Naive thymus-derived CD4-positive, alpha-beta T cell (primary cell): Measurements from ENCODE around the gene ADCY4. TPM values are rescaled to one million over a fixed set of nuclear protein-coding genes. Genes with fewer than 3 reads are reported as not detected.

Experiments used
- ATAC-seq: fragments of 150-1000 bp; cut with Tn5 transposase; 2 replicates; pipeline ENCODE4 v1.10.0; 2021; ENCODE audit warnings: mild to moderate bottlenecking, moderate library complexity
- CTCF ChIA-PET: fragments of 350-600 bp; sonication (Branson Sonifier 250); formaldehyde crosslinking; loops from one replicate; lab custom pipeline; 2021; ENCODE audit warnings: antibody characterized with exemption; lab: Charles Lee
- POLR2A ChIA-PET: fragments of 350-600 bp; sonication (Branson Sonifier 250); formaldehyde crosslinking; loops from one replicate; lab custom pipeline; 2021; ENCODE audit warnings: antibody characterized with exemption, inconsistent platforms; lab: Charles Lee
- DNase-seq, 9 donors: peaks; one replicate each; pipeline versions ENCODE4 v3.0.0 to v3.0.0-alpha.2; 2020 to 2022; ENCODE audit warnings: mixed read lengths in 1 of 9
- H3K27ac ChIP-seq: one replicate; pipeline ENCODE4 v1.7.0; 2013; ENCODE audit warnings: mild to moderate bottlenecking, low read depth, low read length, moderate library complexity
- H3K27me3 ChIP-seq, 2 donors: one replicate each; pipeline ENCODE4 v1.7.0; 2013; ENCODE audit warnings: low read length in 2 of 2, mild to moderate bottlenecking in 2 of 2, moderate library complexity in 2 of 2; ENCODE audit not compliant: control insufficient read depth in 2 of 2, insufficient read depth in 2 of 2
- H3K36me3 ChIP-seq, 3 experiments: 1 replicate in 2 of 3; 2 replicates in 1 of 3; pipeline ENCODE4 v1.7.0; 2013; ENCODE audit warnings: low read length in 3 of 3, mild to moderate bottlenecking in 3 of 3, moderate library complexity in 1 of 3; ENCODE audit not compliant: insufficient read depth in 3 of 3, control insufficient read depth in 2 of 3
- H3K4me1 ChIP-seq, 2 donors: one replicate each; pipeline ENCODE4 v1.7.0; 2013; ENCODE audit warnings: low read length in 2 of 2, mild to moderate bottlenecking in 2 of 2, moderate library complexity in 1 of 2; ENCODE audit not compliant: control insufficient read depth in 2 of 2, insufficient read depth in 2 of 2
- H3K4me3 ChIP-seq: 2 replicates; pipeline ENCODE4 v1.7.0; 2013; ENCODE audit warnings: mild to moderate bottlenecking, low read length
- H3K9me3 ChIP-seq, 3 experiments: 1 replicate in 2 of 3; 2 replicates in 1 of 3; pipeline ENCODE4 v1.7.0; 2013; ENCODE audit warnings: low read length in 3 of 3; ENCODE audit not compliant: control insufficient read depth in 2 of 3
- H3K27ac Mint-ChIP-seq, 9 donors: one replicate each; pipeline ENCODE4 v1.8.0; 2020 to 2022; ENCODE audit warnings: mixed read lengths in 9 of 9, mild to moderate bottlenecking in 8 of 9, moderate library complexity in 5 of 9, inconsistent platforms in 2 of 9
- H3K27me3 Mint-ChIP-seq, 5 donors: one replicate each; pipeline ENCODE4 v1.8.0; 2021 to 2022; ENCODE audit warnings: mixed read lengths in 5 of 5, mild to moderate bottlenecking in 1 of 5
- H3K36me3 Mint-ChIP-seq, 5 donors: one replicate each; pipeline ENCODE4 v1.8.0; 2020 to 2022; ENCODE audit warnings: mixed read lengths in 5 of 5, mild to moderate bottlenecking in 3 of 5, inconsistent platforms in 1 of 5
- H3K4me1 Mint-ChIP-seq, 7 donors: one replicate each; pipeline ENCODE4 v1.8.0; 2020 to 2022; ENCODE audit warnings: mixed read lengths in 7 of 7, mild to moderate bottlenecking in 3 of 7, inconsistent platforms in 1 of 7
- H3K4me3 Mint-ChIP-seq, 10 donors: one replicate each; pipeline ENCODE4 v1.8.0; 2020 to 2022; ENCODE audit warnings: mild to moderate bottlenecking in 10 of 10, mixed read lengths in 10 of 10, moderate library complexity in 6 of 10, inconsistent platforms in 2 of 10
- H3K9me3 Mint-ChIP-seq, 11 donors: one replicate each; pipeline ENCODE4 v1.8.0; 2020 to 2022; ENCODE audit warnings: mixed read lengths in 11 of 11, mild to moderate bottlenecking in 4 of 11, inconsistent platforms in 1 of 11, moderate library complexity in 1 of 11
- intact Hi-C, 2 donors: fragments of 100-400 bp; cut with micrococcal nuclease; formaldehyde crosslinking; loops; one replicate each; pipeline ENCODE4 v1.15.1; 2023
- polyA plus RNA-seq, 2 donors: library from polyadenylated mRNA; unstranded; fragments of 300-500 nt; fragmentation: Illumina TruSeq; gene quantifications; one replicate each; pipeline ENCODE4 v1.2.3, GENCODE V29; 2021
- total RNA-seq, 6 experiments: library from RNA in 5 of 6; stranded (reverse) in 5 of 6; gene quantifications; 1 replicate in 5 of 6; 2 replicates in 1 of 6; pipeline ENCODE4 v1.2.3 and lab custom pipeline; 2021 to 2026

The ADCY4 gene
- total and polyA plus RNA-seq, 7 experiments from 2014 or later = 0.25 to 10.2 (median 5.6) TPM; not detected in 1

DNA sequence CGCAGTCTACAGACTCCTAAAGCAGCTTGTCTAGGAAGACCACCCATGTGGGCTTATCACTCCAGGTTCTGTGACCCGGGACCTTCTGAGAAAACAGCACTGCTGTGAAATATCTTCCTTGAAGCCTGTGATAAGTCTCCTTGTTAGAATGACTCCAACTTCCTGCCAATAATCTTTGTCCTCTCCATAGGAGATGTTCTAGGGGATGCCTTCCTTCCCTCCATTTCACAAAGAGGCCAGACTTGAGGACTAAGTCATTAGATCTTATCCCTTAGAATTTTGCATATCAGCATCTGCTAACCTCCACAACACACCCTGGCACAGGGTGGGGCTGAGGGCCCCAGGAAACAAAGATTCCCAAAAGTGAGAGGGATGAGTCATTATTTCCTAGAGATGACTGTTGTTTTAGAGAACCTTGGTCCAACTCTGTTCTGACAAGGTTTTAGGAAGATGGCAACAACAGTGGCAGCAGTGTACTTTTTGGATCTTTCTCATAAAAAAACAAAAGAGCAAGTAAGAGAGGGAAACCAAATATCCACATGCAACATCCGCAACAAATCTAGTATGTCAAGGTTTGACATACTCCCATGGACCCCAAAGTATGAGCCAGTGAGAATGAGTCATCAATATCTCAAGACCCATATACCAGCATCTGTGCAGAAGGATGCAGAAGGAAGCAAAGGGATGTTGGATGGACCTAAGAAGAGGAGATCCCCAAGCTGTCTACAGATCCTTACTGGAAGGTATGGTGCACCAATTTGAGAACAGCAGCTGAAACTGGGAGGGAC lies 17.5 kb downstream of the ADCY4 start:
- Histone ChIP-seq H3K4me3 (no peak overlapping the region), H3K4me1 (peaks cover 30 to 31% of the 10 kb centered on the region in 2 donors), H3K27me3 (no peaks in the 10 kb centered on the region), H3K9me3 (no peaks in the 10 kb centered on the region), H3K27ac (no peak overlapping the region), H3K36me3 (no peaks in the 10 kb centered on the region)
- CTCF ChIA-PET = interaction anchor here (0.6 to 2.2 kb wide), 2 partner anchors 9 to 11 kb away, joined by 3 to 12 read pairs; partner anchors contain the start of gene CIDEB
- Mint-ChIP-seq H3K27me3 (peaks cover 0 to 11% (median 0%) of the 10 kb centered on the region in 5 donors), H3K4me1 (peaks cover 36 to 48% (median 41%) of the 10 kb centered on the region in 7 donors), H3K27ac (peak overlapping the region in 4 of 9 donors; percentile 25 to 59 (median 40)), H3K9me3 (no peaks in the 10 kb centered on the region), H3K36me3 (peaks cover 0 to 25% (median 0%) of the 10 kb centered on the region in 5 donors), H3K4me3 (peak overlapping the region in 1 of 10 donors; percentile 6)
- DNase-seq (no peak), ATAC-seq (no peak)
- POLR2A ChIA-PET = interaction anchor here (0.7 to 1.7 kb wide), 3 partner anchors 16 to 120 kb away, joined by 3 to 4 read pairs (median 4); partner anchors contain the start of genes DHRS1 and NOP9
- intact Hi-C loops = no loop called here

DNA sequence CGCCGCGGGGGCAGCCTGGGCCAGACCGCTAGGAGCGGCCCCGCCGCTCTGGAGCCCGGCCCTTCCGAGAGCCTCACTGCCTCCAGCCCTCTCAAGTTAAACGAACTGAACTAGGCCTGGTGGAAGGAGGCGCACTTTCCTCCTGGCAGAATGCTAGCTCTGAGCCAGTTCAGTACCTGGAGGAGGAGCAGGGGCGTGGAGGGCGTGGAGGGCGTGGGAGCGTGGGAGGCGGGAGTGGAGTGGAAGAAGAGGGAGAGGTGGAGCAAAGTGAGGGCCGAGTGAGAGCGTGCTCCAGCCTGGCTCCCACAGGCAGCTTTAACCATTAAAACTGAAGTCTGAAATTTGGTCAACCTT lies 18.3 kb downstream of the ADCY4 start:
- peaks cover 0 to 11% (median 0%) of the 10 kb centered on the region in 5 donors for H3K27me3 Mint-ChIP-seq
- no peaks in the 10 kb centered on the region for H3K36me3 ChIP-seq
- no peak overlapping the region for H3K27ac Mint-ChIP-seq
- H3K4me1 Mint-ChIP-seq = peaks cover 43 to 56% (median 48%) of the 10 kb centered on the region in 7 donors
- no peaks in the 10 kb centered on the region for H3K9me3 ChIP-seq
- H3K4me3 ChIP-seq = no peak overlapping the region
- H3K9me3 Mint-ChIP-seq = no peaks in the 10 kb centered on the region
- H3K27me3 ChIP-seq = no peaks in the 10 kb centered on the region
- H3K27ac ChIP-seq = no peak overlapping the region
- H3K4me1 ChIP-seq = peaks cover 38% of the 10 kb centered on the region in 2 donors
- CTCF ChIA-PET = no interaction called here
- ATAC-seq (no peak), DNase-seq (no peak)
- intact Hi-C loops = no loop called here
- peaks cover 0 to 28% (median 0%) of the 10 kb centered on the region in 5 donors for H3K36me3 Mint-ChIP-seq
- POLR2A ChIA-PET = interaction anchor here (0.7 to 1.1 kb wide), 2 partner anchors 10 to 119 kb away, joined by 3 read pairs; no protein-coding TSS in a partner anchor
- H3K4me3 Mint-ChIP-seq = no peak overlapping the region

- ChIA-PET CTCF (no interaction called here), POLR2A (interaction anchor here (0.7 to 1.1 kb wide), 2 partner anchors 11 to 120 kb away, joined by 3 read pairs; no protein-coding TSS in a partner anchor)
- peaks cover 0 to 28% (median 0%) of the 10 kb centered on the region in 5 donors for H3K36me3 Mint-ChIP-seq
- Histone ChIP-seq H3K27ac (no peak overlapping the region), H3K36me3 (no peaks in the 10 kb centered on the region), H3K9me3 (no peaks in the 10 kb centered on the region), H3K4me3 (no peak overlapping the region), H3K4me1 (peaks cover 38 to 40% of the 10 kb centered on the region in 2 donors), H3K27me3 (no peaks in the 10 kb centered on the region)
- no peaks in the 10 kb centered on the region for H3K9me3 Mint-ChIP-seq
- peaks cover 0 to 11% (median 0%) of the 10 kb centered on the region in 5 donors for H3K27me3 Mint-ChIP-seq
- intact Hi-C loops = no loop called here
- no peak for ATAC-seq
- DNase-seq = no peak
- H3K4me1 Mint-ChIP-seq = peaks cover 45 to 56% (median 49%) of the 10 kb centered on the region in 7 donors
- peak overlapping the region in 3 of 9 donors; percentile 10 to 56 (median 41) for H3K27ac Mint-ChIP-seq
- peak overlapping the region in 4 of 10 donors; percentile 39 to 85 (median 66) for H3K4me3 Mint-ChIP-seq
Observed at GRCh38 chr14:24315807-24316596, 18.9 kb downstream of the ADCY4 start.

GRCh38 chr14:24315243-24315806 lies 19.5 kb downstream of the ADCY4 start:
- no peaks in the 10 kb centered on the region for H3K9me3 ChIP-seq
- H3K4me1 ChIP-seq = peaks cover 39 to 42% of the 10 kb centered on the region in 2 donors
- no peaks in the 10 kb centered on the region for H3K27me3 ChIP-seq
- intact Hi-C loops = no loop called here
- ATAC-seq (no peak), DNase-seq (no peak)
- Mint-ChIP-seq H3K27me3 (peaks cover 0 to 11% (median 0%) of the 10 kb centered on the region in 5 donors), H3K4me3 (peak overlapping the region in 9 of 10 donors; percentile 10 to 85 (median 54)), H3K36me3 (peaks cover 0 to 28% (median 0%) of the 10 kb centered on the region in 5 donors), H3K27ac (peak overlapping the region in 3 of 9 donors; percentile 10 to 72 (median 56)), H3K9me3 (no peaks in the 10 kb centered on the region), H3K4me1 (peaks cover 47 to 58% (median 52%) of the 10 kb centered on the region in 7 donors)
- ChIA-PET CTCF (no interaction called here), POLR2A (interaction anchor here (1.0 to 1.1 kb wide), 2 partner anchors 13 to 120 kb away, joined by 3 read pairs; no protein-coding TSS in a partner anchor)
- H3K4me3 ChIP-seq = no peak overlapping the region
- H3K36me3 ChIP-seq = no peaks in the 10 kb centered on the region
- no peak overlapping the region for H3K27ac ChIP-seq

DNA sequence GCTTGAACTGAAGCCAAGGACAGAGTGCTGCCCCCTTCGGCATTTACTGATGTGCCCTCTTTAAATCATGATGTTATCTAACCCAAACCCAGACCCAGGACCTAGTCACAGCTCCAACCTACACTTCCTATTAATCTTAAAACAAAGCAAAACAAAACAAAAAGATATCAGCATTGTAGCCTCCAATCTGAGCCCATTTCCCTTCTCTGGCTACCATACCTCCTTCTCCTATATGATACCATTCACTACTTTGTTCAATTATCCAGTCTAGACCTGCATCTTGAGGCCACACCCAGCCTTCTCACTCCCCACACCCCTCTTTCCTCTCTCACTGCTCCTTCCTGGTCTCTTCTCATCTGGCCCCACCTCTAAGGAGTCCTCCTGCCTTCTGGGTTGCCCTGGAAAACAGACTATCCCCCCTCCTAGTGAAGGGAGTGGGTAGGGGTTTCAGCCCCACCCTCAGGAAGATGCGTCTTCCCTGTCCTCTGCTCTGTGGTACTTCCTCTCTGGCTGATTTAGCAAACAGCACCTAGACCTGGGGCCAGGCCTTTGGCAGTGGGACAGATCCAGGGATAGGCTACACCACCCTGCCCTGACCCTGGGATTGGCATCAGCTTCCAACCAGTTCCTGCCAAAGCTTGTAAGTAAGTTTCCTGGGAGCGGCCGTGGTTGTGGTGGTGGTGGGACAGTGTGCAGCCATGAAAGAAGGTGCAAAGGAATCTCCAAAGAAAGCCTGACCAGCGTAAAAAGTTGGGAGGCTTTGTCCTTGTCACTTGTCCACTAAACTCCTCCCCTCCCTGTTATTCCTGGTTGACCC lies 20.3 kb downstream of the ADCY4 start:
- intact Hi-C loops = loop anchor here in 1 of 2 donors (5.0 kb wide), 1 partner anchor 42 kb away; the partner anchor contains the start of gene RABGGTA

More for the DNA sequence above, 20.3 kb downstream of the ADCY4 start:
- ChIA-PET CTCF (interaction anchor here (0.6 to 1.5 kb wide), 3 partner anchors 10 to 198 kb away, joined by 3 to 5 read pairs (median 5); no protein-coding TSS in a partner anchor), POLR2A (interaction anchor here (0.6 to 8.8 kb wide), 7 partner anchors 9 to 122 kb away, joined by 3 to 79 read pairs (median 19); partner anchors contain the start of genes ADCY4, CBLN3, DHRS1 and KHNYN)
- H3K36me3 ChIP-seq = no peaks in the 10 kb centered on the region
- H3K27ac ChIP-seq = no peak overlapping the region
- no peaks in the 10 kb centered on the region for H3K9me3 ChIP-seq
- H3K4me3 Mint-ChIP-seq = peak overlapping the region; percentile 46 to 91 (median 82)
- H3K27me3 Mint-ChIP-seq = peaks cover 0 to 3% (median 0%) of the 10 kb centered on the region in 5 donors
- H3K4me1 ChIP-seq = peaks cover 47 to 50% of the 10 kb centered on the region in 2 donors
- H3K27me3 ChIP-seq = no peaks in the 10 kb centered on the region
- H3K4me1 Mint-ChIP-seq = peaks cover 48 to 64% (median 59%) of the 10 kb centered on the region in 7 donors
- H3K27ac Mint-ChIP-seq = peak overlapping the region; percentile 53 to 89 (median 86)
- H3K9me3 Mint-ChIP-seq = no peaks in the 10 kb centered on the region
- no peak for ATAC-seq
- DNase-seq = no peak
- H3K4me3 ChIP-seq = no peak overlapping the region
- peaks cover 0 to 29% (median 0%) of the 10 kb centered on the region in 5 donors for H3K36me3 Mint-ChIP-seq
